Stimulated activated naive CD8-positive, alpha-beta T cell treated with anti-CD3 and anti-CD28 coated beads, Interleukin-15, Interleukin-2, amounts not matched to agents 100 ng/mL and 50 ng/mL, for 24 hours (primary cell): ENCODE results near the gene PLEKHG4B.
"Not testable (repeated sequence)": the region's sequence is repeated elsewhere in the genome, so short reads cannot be mapped to it uniquely, and the experiment has no call there.

Experiments
- H3K27ac Mint-ChIP-seq: one replicate; pipeline ENCODE4 v1.8.0; 2021; ENCODE audit warnings: mild to moderate bottlenecking, mixed read lengths
- H3K27me3 Mint-ChIP-seq: one replicate; pipeline ENCODE4 v1.8.0; 2021; ENCODE audit warnings: mixed read lengths
- H3K36me3 Mint-ChIP-seq: one replicate; pipeline ENCODE4 v1.8.0; 2021; ENCODE audit warnings: low read depth, mixed read lengths
- H3K4me1 Mint-ChIP-seq: one replicate; pipeline ENCODE4 v1.8.0; 2021; ENCODE audit warnings: low read depth, mixed read lengths
- H3K4me3 Mint-ChIP-seq: one replicate; pipeline ENCODE4 v1.8.0; 2021; ENCODE audit warnings: mild to moderate bottlenecking, mixed read lengths
- H3K9me3 Mint-ChIP-seq: one replicate; pipeline ENCODE4 v1.8.0; 2021; ENCODE audit warnings: mixed read lengths

PLEKHG4B gene

GRCh38 chr5:192970-193831, 101.2 kb downstream of the PLEKHG4B start:
- Mint-ChIP-seq H3K9me3 (no peaks in the 10 kb centered on the region), H3K27ac (no peak overlapping the region), H3K36me3 (no peaks in the 10 kb centered on the region), H3K4me3 (no peak overlapping the region), H3K27me3 (peaks cover 8% of the 10 kb centered on the region), H3K4me1 (peaks cover 14% of the 10 kb centered on the region)

DNA sequence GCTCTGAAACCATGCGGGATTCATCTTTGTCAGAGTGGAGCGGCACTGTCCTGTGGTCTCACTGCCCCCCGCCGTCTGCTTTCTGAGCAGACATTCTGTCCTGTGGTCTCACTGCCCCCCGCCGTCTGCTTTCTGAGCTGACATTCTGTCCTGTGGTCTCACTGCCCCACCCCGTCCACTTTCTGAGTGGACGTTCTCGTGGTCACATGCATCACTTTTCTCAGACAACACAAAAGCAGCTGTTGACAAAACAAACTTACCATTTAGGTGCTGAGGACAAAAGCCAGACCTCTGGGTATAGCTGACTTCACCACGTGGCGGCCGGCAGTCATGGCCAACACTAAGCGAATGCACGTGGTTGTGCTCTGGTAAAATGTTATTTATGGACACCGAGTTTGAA, 102.1 kb downstream of the PLEKHG4B start:
- H3K36me3 Mint-ChIP-seq = no peaks in the 10 kb centered on the region
- H3K4me1 Mint-ChIP-seq = peaks cover 8% of the 10 kb centered on the region
- peaks cover 4% of the 10 kb centered on the region for H3K27me3 Mint-ChIP-seq
- H3K27ac Mint-ChIP-seq = no peak overlapping the region
- H3K4me3 Mint-ChIP-seq = no peak overlapping the region
- H3K9me3 Mint-ChIP-seq = no peaks in the 10 kb centered on the region

DNA sequence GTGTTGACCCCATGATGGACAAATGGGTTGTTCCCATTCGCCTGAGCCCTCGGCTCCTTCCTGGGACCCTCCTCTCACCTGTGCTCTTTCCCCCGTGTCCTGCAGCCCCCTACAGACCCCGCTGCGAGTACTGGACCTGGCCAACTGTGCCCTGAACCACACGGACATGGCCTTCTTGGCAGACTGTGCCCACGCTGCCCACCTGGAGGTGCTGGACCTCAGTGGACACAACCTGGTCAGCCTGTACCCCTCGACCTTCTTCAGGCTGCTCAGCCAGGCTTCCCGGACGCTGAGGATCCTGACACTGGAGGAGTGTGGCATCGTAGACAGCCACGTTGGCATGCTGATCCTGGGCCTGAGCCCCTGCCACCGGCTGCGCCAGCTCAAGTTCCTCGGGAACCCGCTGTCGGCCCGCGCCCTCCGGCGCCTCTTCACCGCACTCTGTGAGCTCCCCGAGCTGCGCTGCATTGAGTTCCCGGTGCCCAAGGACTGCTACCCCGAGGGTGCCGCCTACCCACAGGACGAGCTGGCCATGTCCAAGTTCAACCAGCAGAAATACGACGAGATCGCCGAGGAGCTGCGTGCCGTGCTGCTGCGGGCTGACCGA, 102.7 kb downstream of the PLEKHG4B start:
- peaks cover 8% of the 10 kb centered on the region for H3K4me1 Mint-ChIP-seq
- H3K27me3 Mint-ChIP-seq = peaks cover 4% of the 10 kb centered on the region
- H3K36me3 Mint-ChIP-seq = no peaks in the 10 kb centered on the region
- no peak overlapping the region for H3K27ac Mint-ChIP-seq
- H3K9me3 Mint-ChIP-seq = no peaks in the 10 kb centered on the region
- H3K4me3 Mint-ChIP-seq = no peak overlapping the region

GRCh38 chr5:195401-196160, 103.6 kb downstream of the PLEKHG4B start:
- H3K9me3 Mint-ChIP-seq = no peaks in the 10 kb centered on the region
- H3K4me3 Mint-ChIP-seq = no peak overlapping the region
- no peaks in the 10 kb centered on the region for H3K36me3 Mint-ChIP-seq
- peak overlapping the region; percentile 28 for H3K27ac Mint-ChIP-seq
- H3K4me1 Mint-ChIP-seq = peaks cover under 1% of the 10 kb centered on the region
- peaks cover 4% of the 10 kb centered on the region for H3K27me3 Mint-ChIP-seq

GRCh38 chr5:196350-196749, 104.4 kb downstream of the PLEKHG4B start:
- Mint-ChIP-seq H3K4me3 (no peak overlapping the region), H3K27ac (no peak overlapping the region), H3K27me3 (peaks cover 4% of the 10 kb centered on the region), H3K9me3 (no peaks in the 10 kb centered on the region), H3K36me3 (no peaks in the 10 kb centered on the region), H3K4me1 (peaks cover 4% of the 10 kb centered on the region)

- not testable (repeated sequence) for H3K27me3 Mint-ChIP-seq, H3K9me3 Mint-ChIP-seq, H3K4me3 Mint-ChIP-seq, H3K36me3 Mint-ChIP-seq, H3K27ac Mint-ChIP-seq, H3K4me1 Mint-ChIP-seq
These were observed 105.1 kb downstream of the PLEKHG4B start for GRCh38 chr5:197031-197430.

GRCh38 chr5:197892-198489, 106.0 kb downstream of the PLEKHG4B start:
- Mint-ChIP-seq H3K27ac (no peak overlapping the region), H3K36me3 (no peaks in the 10 kb centered on the region), H3K4me1 (peaks cover 5% of the 10 kb centered on the region), H3K4me3 (no peak overlapping the region), H3K27me3 (no peaks in the 10 kb centered on the region), H3K9me3 (no peaks in the 10 kb centered on the region)

DNA sequence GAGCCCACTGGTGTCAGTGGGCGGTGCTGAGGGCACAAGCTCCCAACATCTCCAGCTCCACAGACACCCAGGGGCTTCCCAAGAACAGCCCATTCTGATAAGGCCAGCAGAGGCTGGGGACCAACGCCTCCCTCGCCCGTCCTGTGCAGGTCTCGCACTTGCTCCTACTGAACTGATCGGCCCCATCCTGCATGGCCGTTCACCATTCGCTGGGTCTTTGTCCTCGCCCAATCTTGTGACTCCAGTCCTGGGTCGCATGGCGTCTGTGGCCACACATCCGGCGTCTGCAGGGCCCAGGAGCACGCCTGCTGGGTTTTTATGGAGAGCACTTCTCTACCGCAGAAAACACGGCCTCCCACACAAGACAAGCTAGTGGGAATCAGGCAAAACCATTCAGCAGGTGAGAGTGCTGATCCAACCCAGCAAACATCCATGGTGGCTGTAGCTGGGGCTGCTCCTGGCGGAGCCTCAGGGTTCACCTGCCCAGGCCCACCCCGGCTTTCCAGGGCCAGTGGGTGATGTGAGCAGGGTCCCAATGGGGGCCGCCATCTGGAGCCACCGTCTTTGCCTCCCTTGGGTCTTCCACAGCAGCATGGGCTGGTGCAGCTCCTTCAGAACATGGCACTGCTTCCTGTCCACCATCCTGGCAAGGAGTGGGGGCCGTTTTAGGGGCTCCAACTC, 106.7 kb downstream of the PLEKHG4B start:
- no peak overlapping the region for H3K27ac Mint-ChIP-seq
- peaks cover 4% of the 10 kb centered on the region for H3K36me3 Mint-ChIP-seq
- no peaks in the 10 kb centered on the region for H3K9me3 Mint-ChIP-seq
- peaks cover 5% of the 10 kb centered on the region for H3K4me1 Mint-ChIP-seq
- H3K27me3 Mint-ChIP-seq = no peaks in the 10 kb centered on the region
- no peak overlapping the region for H3K4me3 Mint-ChIP-seq

DNA sequence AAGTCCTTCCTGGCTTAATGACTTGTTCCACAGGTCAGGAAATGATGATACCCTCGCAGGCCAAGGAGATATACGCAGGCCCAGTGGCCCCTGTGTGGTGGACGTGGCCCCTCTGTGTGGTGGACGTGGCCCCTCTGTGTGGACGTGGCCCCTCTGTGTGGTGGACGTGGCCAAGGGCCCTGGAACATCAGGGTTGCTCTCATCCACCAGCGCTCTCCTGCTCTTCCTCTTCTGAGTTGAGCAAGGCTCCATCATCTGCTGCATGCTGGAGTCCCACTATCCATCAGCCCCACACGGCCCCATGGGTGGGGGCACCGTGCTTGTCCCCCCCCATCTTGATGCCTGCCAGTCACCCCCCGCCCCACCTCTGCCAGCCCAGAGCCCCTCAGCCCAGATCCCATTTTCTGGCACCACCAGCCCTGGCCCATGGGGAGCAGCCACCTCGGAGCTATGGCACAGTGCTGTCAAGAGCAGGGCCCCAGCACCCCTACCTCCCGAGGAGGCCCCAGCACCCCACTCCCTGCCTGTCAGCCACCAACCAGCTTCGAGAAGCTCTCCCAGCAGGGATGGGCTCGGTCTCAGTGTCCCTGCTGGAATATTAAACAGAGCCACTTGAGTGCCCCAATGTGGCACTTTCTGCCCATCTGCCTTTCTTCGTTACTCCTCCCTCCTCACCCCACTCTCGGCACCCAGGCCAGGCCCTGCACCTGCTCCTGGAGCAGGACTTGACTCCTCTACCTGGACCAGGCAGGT, 107.4 kb downstream of the PLEKHG4B start:
- Mint-ChIP-seq H3K4me3 (no peak overlapping the region), H3K4me1 (peaks cover 5% of the 10 kb centered on the region), H3K36me3 (peaks cover 6% of the 10 kb centered on the region), H3K27ac (no peak overlapping the region), H3K27me3 (no peaks in the 10 kb centered on the region), H3K9me3 (no peaks in the 10 kb centered on the region)

GRCh38 chr5:199950-200645, 108.1 kb downstream of the PLEKHG4B start:
- H3K4me3 Mint-ChIP-seq = no peak overlapping the region
- H3K9me3 Mint-ChIP-seq = no peaks in the 10 kb centered on the region
- peaks cover 5% of the 10 kb centered on the region for H3K4me1 Mint-ChIP-seq
- no peak overlapping the region for H3K27ac Mint-ChIP-seq
- H3K27me3 Mint-ChIP-seq = no peaks in the 10 kb centered on the region
- peaks cover 14% of the 10 kb centered on the region for H3K36me3 Mint-ChIP-seq

DNA sequence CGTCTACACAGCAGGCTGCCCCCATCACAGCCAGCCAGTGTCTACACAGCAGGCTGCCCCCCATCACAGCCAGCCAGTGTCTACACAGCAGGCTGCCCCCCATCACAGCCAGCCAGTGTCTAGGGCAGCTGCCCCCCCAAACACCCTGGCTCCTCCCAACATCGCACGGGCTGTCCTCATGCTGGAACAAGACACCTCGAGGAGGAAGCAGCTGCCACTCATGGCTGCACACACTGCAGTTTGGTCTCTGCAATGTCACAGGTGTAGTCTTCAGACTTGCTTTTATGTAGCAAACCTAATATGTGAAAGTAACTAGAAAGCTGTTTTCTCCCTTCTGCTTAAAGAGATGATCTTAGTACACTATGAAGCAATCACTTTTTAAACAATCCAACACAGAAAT, 109.0 kb downstream of the PLEKHG4B start:
- Mint-ChIP-seq H3K27me3 (no peaks in the 10 kb centered on the region), H3K27ac (no peak overlapping the region), H3K36me3 (peaks cover 23% of the 10 kb centered on the region), H3K4me3 (no peak overlapping the region), H3K9me3 (no peaks in the 10 kb centered on the region), H3K4me1 (peaks cover 5% of the 10 kb centered on the region)

DNA sequence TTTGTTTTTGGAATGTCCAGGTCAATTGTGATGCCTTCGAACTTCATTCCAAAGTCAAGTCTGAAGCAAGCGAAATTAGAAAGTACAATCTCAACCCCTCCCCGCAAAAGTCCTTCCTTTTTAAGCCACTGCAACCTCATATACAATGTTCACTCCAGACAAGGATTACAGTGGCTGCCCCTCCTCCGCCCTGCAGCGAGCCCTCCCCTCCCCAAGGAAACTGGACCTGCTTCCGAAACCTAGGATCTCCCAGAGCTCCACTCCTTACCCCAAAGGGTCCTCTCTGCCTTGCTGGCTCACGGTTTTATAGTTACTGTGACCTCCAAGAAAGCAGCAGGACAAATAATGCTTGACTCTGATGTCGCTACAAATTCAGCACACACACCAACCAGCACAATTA, 109.7 kb downstream of the PLEKHG4B start:
- Mint-ChIP-seq H3K9me3 (no peaks in the 10 kb centered on the region), H3K36me3 (peaks cover 23% of the 10 kb centered on the region), H3K27ac (no peak overlapping the region), H3K4me1 (peaks cover 5% of the 10 kb centered on the region), H3K4me3 (no peak overlapping the region), H3K27me3 (no peaks in the 10 kb centered on the region)

DNA sequence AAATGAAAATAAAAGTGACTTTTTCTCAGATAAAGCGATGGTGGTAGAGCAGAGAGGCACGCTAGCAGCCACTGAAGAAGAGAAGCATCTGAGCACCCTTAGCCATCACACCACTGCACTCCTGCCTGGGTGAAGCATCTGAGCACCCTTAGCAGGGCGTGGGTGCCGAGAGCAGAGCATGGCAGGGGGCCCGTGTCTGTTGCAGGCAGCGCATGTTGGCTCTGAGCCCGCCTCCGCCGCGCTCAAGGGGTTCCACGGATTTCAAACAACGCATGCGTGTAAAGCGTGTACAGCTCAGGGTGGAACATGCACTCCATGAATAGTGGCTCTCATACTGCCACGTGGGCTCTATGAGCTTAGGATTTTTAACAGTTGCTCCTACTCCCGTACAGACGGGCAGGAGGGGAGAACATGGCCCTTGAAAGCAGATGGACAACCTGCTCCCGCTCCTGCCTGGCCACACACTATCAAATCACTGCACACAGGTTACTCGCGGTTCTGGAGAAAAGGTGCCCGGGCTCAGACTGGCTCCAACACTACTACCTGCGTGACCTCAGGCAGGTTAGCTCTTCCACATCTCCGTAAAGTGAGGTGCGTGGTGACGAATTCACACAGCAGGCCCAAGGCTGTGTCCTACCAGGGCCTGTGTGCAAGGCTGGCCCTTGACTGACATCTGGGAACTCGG, 111.4 kb downstream of the PLEKHG4B start:
- no peak overlapping the region for H3K4me3 Mint-ChIP-seq
- H3K4me1 Mint-ChIP-seq = peaks cover 8% of the 10 kb centered on the region
- H3K36me3 Mint-ChIP-seq = peaks cover 38% of the 10 kb centered on the region
- no peak overlapping the region for H3K27ac Mint-ChIP-seq
- H3K9me3 Mint-ChIP-seq = no peaks in the 10 kb centered on the region
- no peaks in the 10 kb centered on the region for H3K27me3 Mint-ChIP-seq
